Measurements from ENCODE around the gene GREB1. TPM values are rescaled to one million over a fixed set of nuclear protein-coding genes. Genes with fewer than 3 reads are reported as not detected.

The GREB1 gene
- total and polyA plus RNA-seq, 8 donors, result 3.5 to 16.1 (median 5.9) TPM

- no peak for ATAC-seq
- no peak for FAIRE-seq
- TF ChIP-seq, protein P1, sequence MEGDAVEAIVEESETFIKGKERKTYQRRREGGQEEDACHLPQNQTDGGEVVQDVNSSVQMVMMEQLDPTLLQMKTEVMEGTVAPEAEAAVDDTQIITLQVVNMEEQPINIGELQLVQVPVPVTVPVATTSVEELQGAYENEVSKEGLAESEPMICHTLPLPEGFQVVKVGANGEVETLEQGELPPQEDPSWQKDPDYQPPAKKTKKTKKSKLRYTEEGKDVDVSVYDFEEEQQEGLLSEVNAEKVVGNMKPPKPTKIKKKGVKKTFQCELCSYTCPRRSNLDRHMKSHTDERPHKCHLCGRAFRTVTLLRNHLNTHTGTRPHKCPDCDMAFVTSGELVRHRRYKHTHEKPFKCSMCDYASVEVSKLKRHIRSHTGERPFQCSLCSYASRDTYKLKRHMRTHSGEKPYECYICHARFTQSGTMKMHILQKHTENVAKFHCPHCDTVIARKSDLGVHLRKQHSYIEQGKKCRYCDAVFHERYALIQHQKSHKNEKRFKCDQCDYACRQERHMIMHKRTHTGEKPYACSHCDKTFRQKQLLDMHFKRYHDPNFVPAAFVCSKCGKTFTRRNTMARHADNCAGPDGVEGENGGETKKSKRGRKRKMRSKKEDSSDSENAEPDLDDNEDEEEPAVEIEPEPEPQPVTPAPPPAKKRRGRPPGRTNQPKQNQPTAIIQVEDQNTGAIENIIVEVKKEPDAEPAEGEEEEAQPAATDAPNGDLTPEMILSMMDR (IDR thresholded peaks at IDR 0.05), result no peak
- H3K27ac ChIP-seq, result no peak overlapping the region
- H3K4me3 ChIP-seq, result no peak overlapping the region
- H3K36me3 ChIP-seq, result no peaks in the 10 kb centered on the region
- H3K4me1 ChIP-seq, result peaks cover 0 to 7% (median 0%) of the 10 kb centered on the region in 3 donors
- intact Hi-C loops (cut with DNase I), result loop anchor here in 2 of 3 donors (5.0 to 10.0 kb wide), 2 partner anchors 113 to 440 kb away; no protein-coding TSS in a partner anchor
- 86 to 88% methylated on average over 7 of the region's 7 CpGs for WGBS, 2 donors
- H3K9me3 ChIP-seq, result no peaks in the 10 kb centered on the region
- no peak for DNase-seq
- no peaks in the 10 kb centered on the region for H3K27me3 ChIP-seq
These were observed 51.2 kb downstream of the GREB1 start for GRCh38 chr2:11585071-11585470.

DNA sequence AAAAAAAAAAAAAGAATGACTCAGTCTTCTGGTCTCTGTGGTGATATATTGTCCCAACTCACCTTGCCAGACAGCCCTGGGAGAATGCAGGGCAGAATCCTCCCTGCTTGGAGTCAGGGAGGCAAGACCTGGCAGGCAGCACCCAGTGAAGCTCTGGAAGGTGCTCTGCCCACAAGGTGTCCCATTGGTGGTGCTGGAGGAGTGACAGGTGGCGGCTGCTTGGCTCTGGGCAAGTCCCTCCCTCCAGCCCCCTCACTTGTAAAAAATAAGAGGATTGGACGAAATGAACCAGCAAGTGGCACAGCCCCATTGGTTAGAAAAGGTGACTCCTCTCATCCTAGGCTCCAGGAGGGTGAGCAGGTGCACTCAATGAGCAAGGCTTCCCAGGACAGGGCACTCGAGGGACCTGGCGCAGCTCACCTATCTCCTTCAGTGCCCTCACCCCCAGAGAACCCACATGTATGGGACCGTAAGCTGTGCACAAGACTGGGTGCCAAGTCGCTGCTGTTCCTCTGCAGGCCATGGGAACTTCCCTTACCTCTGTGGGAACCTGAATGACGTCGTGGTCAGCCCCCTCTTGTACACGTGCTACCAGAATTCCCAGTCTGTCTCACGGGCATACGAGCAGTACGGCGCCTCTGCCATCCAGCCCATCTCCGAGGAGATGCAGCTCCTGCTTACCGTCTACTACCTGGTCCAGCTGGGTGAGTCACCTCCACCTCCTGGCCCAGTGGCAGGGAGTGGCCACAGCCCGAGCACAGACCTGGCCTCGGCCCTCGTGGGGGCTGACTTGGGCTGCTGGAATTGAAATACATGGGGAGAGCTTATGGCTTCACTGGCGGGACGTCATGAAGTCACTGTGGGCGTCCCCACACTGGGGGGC is 54.6 kb downstream of the GREB1 start:
- FAIRE-seq (no peak), DNase-seq (no peak), ATAC-seq (no peak)
- intact Hi-C loops (cut with DNase I), result loop anchor here in 2 of 3 donors (5.0 to 10.0 kb wide), 2 partner anchors 116 to 444 kb away; no protein-coding TSS in a partner anchor
- H3K27ac ChIP-seq, result no peak overlapping the region
- no peaks in the 10 kb centered on the region for H3K27me3 ChIP-seq
- no peaks in the 10 kb centered on the region for H3K36me3 ChIP-seq
- no peaks in the 10 kb centered on the region for H3K9me3 ChIP-seq
- peaks cover 0 to 3% (median 0%) of the 10 kb centered on the region in 3 donors for H3K4me1 ChIP-seq
- TF ChIP-seq, protein P1 (IDR thresholded peaks at IDR 0.05), result no peak
- 86 to 93% methylated on average over 21 of the region's 21 CpGs for WGBS, 2 donors
- no peak overlapping the region for H3K4me3 ChIP-seq

GRCh38 chr2:11589316-11589940 is 55.6 kb downstream of the GREB1 start:
- TF ChIP-seq, protein P1 (IDR thresholded peaks at IDR 0.05), result no peak
- Histone ChIP-seq H3K27ac (no peak overlapping the region), H3K4me1 (no peaks in the 10 kb centered on the region), H3K36me3 (no peaks in the 10 kb centered on the region), H3K27me3 (no peaks in the 10 kb centered on the region), H3K4me3 (no peak overlapping the region), H3K9me3 (no peaks in the 10 kb centered on the region)
- WGBS, 2 donors, result 88 to 95% methylated on average over 12 of the region's 12 CpGs
- FAIRE-seq (no peak), DNase-seq (no peak), ATAC-seq (no peak)
- intact Hi-C loops (cut with DNase I), result loop anchor here in 2 of 3 donors (5.0 to 10.0 kb wide), 2 partner anchors 117 to 445 kb away; no protein-coding TSS in a partner anchor

DNA sequence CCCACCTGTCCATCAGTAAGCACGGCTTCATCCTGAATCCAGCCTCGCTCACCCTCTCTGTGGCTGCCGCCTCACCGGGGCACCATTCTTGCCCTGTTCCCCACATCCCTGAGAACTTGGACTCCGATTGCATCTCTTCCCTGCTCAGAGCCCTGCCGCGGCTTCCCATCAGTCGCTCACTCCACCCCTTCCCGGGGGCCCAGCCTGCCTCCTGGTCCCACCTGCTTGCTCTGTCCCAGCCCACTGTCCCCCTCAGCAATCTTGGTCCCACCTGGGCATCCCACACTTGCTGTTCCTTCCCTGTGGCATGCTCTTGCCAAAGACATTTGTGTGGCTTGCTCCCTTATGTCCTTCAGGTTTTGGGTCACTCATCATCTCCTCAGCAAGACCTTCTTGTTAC is 56.3 kb downstream of the GREB1 start:
- no peak overlapping the region for H3K27ac ChIP-seq
- intact Hi-C loops (cut with DNase I), result no loop called here
- no peak for FAIRE-seq
- WGBS, 2 donors, result 93 to 94% methylated on average over 9 of the region's 9 CpGs
- no peak overlapping the region for H3K4me3 ChIP-seq
- no peaks in the 10 kb centered on the region for H3K27me3 ChIP-seq
- ATAC-seq, result no peak
- no peaks in the 10 kb centered on the region for H3K9me3 ChIP-seq
- H3K36me3 ChIP-seq, result no peaks in the 10 kb centered on the region
- TF ChIP-seq, protein P1 (IDR thresholded peaks at IDR 0.05), result no peak
- DNase-seq, result no peak
- no peaks in the 10 kb centered on the region for H3K4me1 ChIP-seq
